Right cardiac atrium (tissue), 5 donors: ENCODE data around the gene FXR2. TPM values are rescaled to one million over a fixed set of nuclear protein-coding genes. Genes with fewer than 3 reads are reported as not detected.

Experiments used
- polyA plus RNA-seq: library from polyadenylated mRNA; stranded (reverse); fragments of 200-250 nt; gene quantifications from one replicate; pipeline ENCODE4 v1.2.3, GENCODE V29; 2013
- total RNA-seq, 4 donors: library from RNA; stranded (reverse); fragmentation: NEBNext Ultra II Directional; extraction: Animal tissue kit (Norgen Biotek cat#: 25700); gene quantifications; one replicate each; pipeline ENCODE4 v1.2.1, GENCODE V29; 2021
- donor health status: healthy with polysubstance abuse.
- donor health status: DM: no; HTN: yes; CAD: no.
- donor health status: DM: no; HTN: no; CAD: no.
- donor health status: DM: no; HTN: yes; CAD: no; lungs with severe emphysema.
- donor health status: DM: yes; HTN: yes; CAD: no.

Gene FXR2
- total and polyA plus RNA-seq, 5 donors, result 78.9 to 109 (median 79.6) TPM

Other genes starting within 250 kb of the FXR2 start
- 1 to 10 TPM; 2.1 to 3.6 (median 3.4) TPM for gene TNK1, start 233.8 kb downstream of the FXR2 start, total RNA-seq
- gene TNK1, start 233.8 kb downstream of the FXR2 start, polyA plus RNA-seq, result 1.7 TPM
- gene PLSCR3, start 220.4 kb downstream of the FXR2 start, total RNA-seq, result 10 to 100 TPM; 19.8 to 25.0 (median 22.9) TPM
- gene PLSCR3, start 220.4 kb downstream of the FXR2 start, polyA plus RNA-seq, result 25.9 TPM
- 100 to 1,000 TPM in 1 of 4 donors, 10 to 100 TPM in 3; 79.6 to 105 (median 97.3) TPM for gene TMEM256, start 210.8 kb downstream of the FXR2 start, total RNA-seq
- gene TMEM256, start 210.8 kb downstream of the FXR2 start, polyA plus RNA-seq, result 210 TPM
- 10 to 100 TPM; 10.7 to 15.7 (median 14.1) TPM for gene NLGN2, start 207.1 kb downstream of the FXR2 start, total RNA-seq
- 6.9 TPM for gene NLGN2, start 207.1 kb downstream of the FXR2 start, polyA plus RNA-seq
- gene SPEM1, start 194.6 kb downstream of the FXR2 start, total RNA-seq, result not detected
- gene SPEM1, start 194.6 kb downstream of the FXR2 start, polyA plus RNA-seq, result not detected
- gene SPEM2, start 189.3 kb downstream of the FXR2 start, total RNA-seq, result not detected
- gene SPEM2, start 189.3 kb downstream of the FXR2 start, polyA plus RNA-seq, result not detected
- gene SPEM3, start 186.0 kb downstream of the FXR2 start, total RNA-seq, result not detected
- gene SPEM3, start 186.0 kb downstream of the FXR2 start, polyA plus RNA-seq, result not detected
- 1 to 10 TPM; 2.2 to 2.5 (median 2.3) TPM for gene TMEM102, start 179.5 kb downstream of the FXR2 start, total RNA-seq
- gene TMEM102, start 179.5 kb downstream of the FXR2 start, polyA plus RNA-seq, result 2.1 TPM
- 10 to 100 TPM; 13.9 to 34.8 (median 23.9) TPM for gene FGF11, start 175.4 kb downstream of the FXR2 start, total RNA-seq
- gene FGF11, start 175.4 kb downstream of the FXR2 start, polyA plus RNA-seq, result 31.7 TPM
- 10 to 100 TPM; 11.4 to 15.6 (median 13.1) TPM for gene CHRNB1, start 169.8 kb downstream of the FXR2 start, total RNA-seq
- 16.1 TPM for gene CHRNB1, start 169.8 kb downstream of the FXR2 start, polyA plus RNA-seq
- gene ZBTB4, start 135.3 kb downstream of the FXR2 start, total RNA-seq, result 10 to 100 TPM; 73.6 to 86.2 (median 82.2) TPM
- 41.7 TPM for gene ZBTB4, start 135.3 kb downstream of the FXR2 start, polyA plus RNA-seq
- not detected for gene SLC35G6, start 133.5 kb downstream of the FXR2 start, total RNA-seq
- gene SLC35G6, start 133.5 kb downstream of the FXR2 start, polyA plus RNA-seq, result not detected
- 10 to 100 TPM; 41.9 to 51.4 (median 47.4) TPM for gene POLR2A, start 130.5 kb downstream of the FXR2 start, total RNA-seq
- gene POLR2A, start 130.5 kb downstream of the FXR2 start, polyA plus RNA-seq, result 22.3 TPM
- 10 to 100 TPM; 42.9 to 52.0 (median 47.5) TPM for gene TNFSF12, start 65.8 kb downstream of the FXR2 start, total RNA-seq
- 58.4 TPM for gene TNFSF12, start 65.8 kb downstream of the FXR2 start, polyA plus RNA-seq
- 10 to 100 TPM; 14.6 to 19.9 (median 15.7) TPM for gene TNFSF13, start 56.1 kb downstream of the FXR2 start, total RNA-seq
- 15.3 TPM for gene TNFSF13, start 56.1 kb downstream of the FXR2 start, polyA plus RNA-seq
- 10 to 100 TPM; 27.2 to 37.2 (median 34.2) TPM for gene SENP3, start 53.0 kb downstream of the FXR2 start, total RNA-seq
- gene SENP3, start 53.0 kb downstream of the FXR2 start, polyA plus RNA-seq, result 45.2 TPM
- 10 to 100 TPM; 34.6 to 45.6 (median 44.1) TPM for gene CD68, start 35.3 kb downstream of the FXR2 start, total RNA-seq
- gene CD68, start 35.3 kb downstream of the FXR2 start, polyA plus RNA-seq, result 19.4 TPM
- gene MPDU1, start 31.0 kb downstream of the FXR2 start, total RNA-seq, result 10 to 100 TPM; 19.3 to 32.7 (median 29.4) TPM
- 43.7 TPM for gene MPDU1, start 31.0 kb downstream of the FXR2 start, polyA plus RNA-seq
- gene SOX15, start 24.8 kb downstream of the FXR2 start, total RNA-seq, result 1 to 10 TPM; 5.4 to 6.2 (median 5.9) TPM
- 7.0 TPM for gene SOX15, start 24.8 kb downstream of the FXR2 start, polyA plus RNA-seq
- gene SAT2, start 12.9 kb upstream of the FXR2 start, total RNA-seq, result 100 to 1,000 TPM in 2 of 4 donors, 10 to 100 TPM in 2; 85.1 to 117 (median 93.7) TPM
- 141 TPM for gene SAT2, start 12.9 kb upstream of the FXR2 start, polyA plus RNA-seq
- gene SHBG, start 15.2 kb upstream of the FXR2 start, total RNA-seq, result 1 to 10 TPM in 1 of 4 donors, under 1 TPM in 2, not detected in 1; 0.71 to 1.2 (median 0.82) TPM
- gene SHBG, start 15.2 kb upstream of the FXR2 start, polyA plus RNA-seq, result 0.57 TPM
- gene ATP1B2, start 36.0 kb upstream of the FXR2 start, total RNA-seq, result 10 to 100 TPM in 1 of 4 donors, 1 to 10 TPM in 3; 3.1 to 10.2 (median 5.3) TPM
- gene ATP1B2, start 36.0 kb upstream of the FXR2 start, polyA plus RNA-seq, result 2.8 TPM
- gene TP53, start 72.6 kb upstream of the FXR2 start, total RNA-seq, result 10 to 100 TPM; 13.2 to 16.3 (median 14.2) TPM
- gene TP53, start 72.6 kb upstream of the FXR2 start, polyA plus RNA-seq, result 6.1 TPM
- gene WRAP53, start 73.6 kb upstream of the FXR2 start, total RNA-seq, result 1 to 10 TPM; 4.0 to 6.3 (median 4.9) TPM
- 5.1 TPM for gene WRAP53, start 73.6 kb upstream of the FXR2 start, polyA plus RNA-seq
- gene EFNB3, start 90.3 kb upstream of the FXR2 start, total RNA-seq, result under 1 TPM; 0.31 to 0.97 (median 0.54) TPM
- 0.59 TPM for gene EFNB3, start 90.3 kb upstream of the FXR2 start, polyA plus RNA-seq
- under 1 TPM in 3 of 4 donors, not detected in 1; 0.03 to 0.22 (median 0.06) TPM for gene DNAH2, start 102.8 kb upstream of the FXR2 start, total RNA-seq
- gene DNAH2, start 102.8 kb upstream of the FXR2 start, polyA plus RNA-seq, result 0.11 TPM
- 10 to 100 TPM; 25.7 to 28.1 (median 27.5) TPM for gene KDM6B, start 219.3 kb upstream of the FXR2 start, total RNA-seq
- 18.6 TPM for gene KDM6B, start 219.3 kb upstream of the FXR2 start, polyA plus RNA-seq
- 10 to 100 TPM in 3 of 4 donors, 1 to 10 TPM in 1; 9.0 to 24.6 (median 16.3) TPM for gene TMEM88, start 240.2 kb upstream of the FXR2 start, total RNA-seq
- 74.5 TPM for gene TMEM88, start 240.2 kb upstream of the FXR2 start, polyA plus RNA-seq
- 100 to 1,000 TPM in 1 of 4 donors, 10 to 100 TPM in 3; 59.9 to 103 (median 95.6) TPM for gene NAA38, start 242.7 kb upstream of the FXR2 start, total RNA-seq
- gene NAA38, start 242.7 kb upstream of the FXR2 start, polyA plus RNA-seq, result 160 TPM
- gene CYB5D1, start 243.1 kb upstream of the FXR2 start, total RNA-seq, result 10 to 100 TPM; 12.6 to 16.2 (median 15.4) TPM
- 12.1 TPM for gene CYB5D1, start 243.1 kb upstream of the FXR2 start, polyA plus RNA-seq